ENCODE data around the gene VARS1. TPM values are rescaled to one million over a fixed set of nuclear protein-coding genes. Genes with fewer than 3 reads are reported as not detected.

VARS1 gene
- total RNA-seq, 2 experiments from 2014 or later, result 43.9 to 44.2 TPM

DNA sequence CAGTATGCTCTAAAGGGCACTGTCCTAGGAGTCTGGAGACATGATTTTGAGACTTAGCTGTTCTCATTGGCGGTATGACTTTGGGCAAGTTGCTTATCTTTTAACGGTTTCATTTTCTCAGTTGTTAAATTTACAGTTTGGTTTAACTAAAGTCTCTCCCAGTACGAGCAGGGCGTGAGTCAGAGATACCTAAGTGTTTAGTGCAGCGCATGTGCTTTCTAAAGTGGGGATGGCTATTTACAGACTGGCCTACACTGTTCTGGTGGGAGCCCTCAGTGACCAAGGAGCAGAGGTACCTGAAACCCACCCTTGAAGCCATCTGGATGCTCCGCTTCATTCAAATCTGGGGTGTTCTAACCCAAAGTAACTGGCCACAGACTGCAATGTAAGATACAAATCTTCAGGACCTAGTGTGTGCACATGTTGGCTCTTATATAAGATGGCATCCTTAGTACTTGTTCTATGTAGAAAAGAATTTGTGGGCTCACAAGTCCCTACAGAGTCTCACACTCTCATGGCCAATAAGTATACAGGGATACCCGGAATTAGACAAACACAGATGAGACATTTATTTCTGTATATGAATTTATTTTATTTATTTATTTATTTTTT is 45.0 kb downstream of the VARS1 start:
- TF ChIP-seq, protein P1, sequence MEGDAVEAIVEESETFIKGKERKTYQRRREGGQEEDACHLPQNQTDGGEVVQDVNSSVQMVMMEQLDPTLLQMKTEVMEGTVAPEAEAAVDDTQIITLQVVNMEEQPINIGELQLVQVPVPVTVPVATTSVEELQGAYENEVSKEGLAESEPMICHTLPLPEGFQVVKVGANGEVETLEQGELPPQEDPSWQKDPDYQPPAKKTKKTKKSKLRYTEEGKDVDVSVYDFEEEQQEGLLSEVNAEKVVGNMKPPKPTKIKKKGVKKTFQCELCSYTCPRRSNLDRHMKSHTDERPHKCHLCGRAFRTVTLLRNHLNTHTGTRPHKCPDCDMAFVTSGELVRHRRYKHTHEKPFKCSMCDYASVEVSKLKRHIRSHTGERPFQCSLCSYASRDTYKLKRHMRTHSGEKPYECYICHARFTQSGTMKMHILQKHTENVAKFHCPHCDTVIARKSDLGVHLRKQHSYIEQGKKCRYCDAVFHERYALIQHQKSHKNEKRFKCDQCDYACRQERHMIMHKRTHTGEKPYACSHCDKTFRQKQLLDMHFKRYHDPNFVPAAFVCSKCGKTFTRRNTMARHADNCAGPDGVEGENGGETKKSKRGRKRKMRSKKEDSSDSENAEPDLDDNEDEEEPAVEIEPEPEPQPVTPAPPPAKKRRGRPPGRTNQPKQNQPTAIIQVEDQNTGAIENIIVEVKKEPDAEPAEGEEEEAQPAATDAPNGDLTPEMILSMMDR (IDR thresholded peaks at IDR 0.05), result no peak
- H3K4me1 Mint-ChIP-seq (ENCODE audit: low read depth), result no peaks in the 10 kb centered on the region
- DNase-seq (no peak), ATAC-seq (ENCODE audit: poor library complexity) (no peak)
- H3K9me3 Mint-ChIP-seq, result no peaks in the 10 kb centered on the region
- no peak overlapping the region for H3K27ac ChIP-seq (ENCODE audit: low read depth in 1 of 2, low read length in 2 of 2)
- H3K27me3 Mint-ChIP-seq, result no peaks in the 10 kb centered on the region
- no peaks in the 10 kb centered on the region for H3K27me3 ChIP-seq (ENCODE audit: control insufficient read depth in 1 of 2, insufficient read depth in 2 of 2, low read length in 2 of 2)
- no peaks in the 10 kb centered on the region for H3K36me3 Mint-ChIP-seq (ENCODE audit: low read depth)
- intact Hi-C loops (cut with DNase I, micrococcal nuclease), result no loop called here
- H3K9me3 ChIP-seq (ENCODE audit: control insufficient read depth in 1 of 2, insufficient read depth in 1 of 2, low read length in 2 of 2), result no peaks in the 10 kb centered on the region
- CTCF ChIA-PET, result interaction anchor here (0.6 kb wide), 1 partner anchor 36 kb away, joined by 4 read pairs; no protein-coding TSS in a partner anchor
- no peak overlapping the region for H3K27ac Mint-ChIP-seq
- no peaks in the 10 kb centered on the region for H3K36me3 ChIP-seq (ENCODE audit: insufficient read depth, low read length)
- H3K4me3 Mint-ChIP-seq, result no peak overlapping the region
- no peak overlapping the region for H3K4me3 ChIP-seq (ENCODE audit: low read length)
- no peaks in the 10 kb centered on the region for H3K4me1 ChIP-seq (ENCODE audit: insufficient read depth, low read length)
- POLR2A ChIA-PET, result no interaction called here

DNA sequence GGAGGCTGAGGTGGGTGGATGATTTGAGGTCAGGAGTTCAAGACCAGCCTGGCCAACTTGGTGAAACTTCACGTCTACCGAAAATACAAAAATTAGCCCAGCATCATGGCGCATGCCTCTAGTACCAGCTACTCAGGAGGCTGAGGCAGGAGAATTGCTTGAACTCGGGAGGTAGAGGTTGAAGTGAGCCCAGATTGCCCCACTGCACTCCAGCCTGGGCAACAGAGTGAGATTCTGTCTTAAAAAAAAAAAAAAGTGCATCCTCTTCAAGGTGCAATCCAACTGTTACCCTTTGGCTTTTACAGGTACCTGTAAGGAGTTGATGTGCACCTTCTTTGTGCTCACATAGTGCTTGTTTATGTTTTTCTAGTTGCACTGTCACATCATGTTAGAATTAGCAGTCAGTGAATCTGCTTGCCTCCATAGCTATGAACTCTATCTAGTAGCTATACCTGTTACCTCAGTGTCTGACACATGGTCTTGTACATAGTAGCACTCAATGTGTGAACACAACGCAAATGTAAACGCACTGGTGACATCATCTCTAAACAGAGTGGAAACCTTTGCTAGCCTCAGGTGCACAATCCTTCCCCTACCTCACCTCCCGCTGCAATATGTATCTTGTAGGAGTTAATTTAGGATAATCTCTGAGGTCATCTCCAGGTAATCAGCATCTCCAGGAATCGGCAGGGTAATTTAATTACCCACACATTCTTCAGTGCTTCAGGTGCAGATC is 46.1 kb downstream of the VARS1 start:
- no peak overlapping the region for H3K4me3 Mint-ChIP-seq
- H3K27ac ChIP-seq (ENCODE audit: low read depth in 1 of 2, low read length in 2 of 2), result no peak overlapping the region
- intact Hi-C loops (cut with DNase I, micrococcal nuclease), result no loop called here
- no peaks in the 10 kb centered on the region for H3K27me3 ChIP-seq (ENCODE audit: control insufficient read depth in 1 of 2, insufficient read depth in 2 of 2, low read length in 2 of 2)
- H3K4me3 ChIP-seq (ENCODE audit: low read length), result no peak overlapping the region
- no peaks in the 10 kb centered on the region for H3K4me1 Mint-ChIP-seq (ENCODE audit: low read depth)
- H3K9me3 Mint-ChIP-seq, result no peaks in the 10 kb centered on the region
- H3K4me1 ChIP-seq (ENCODE audit: insufficient read depth, low read length), result no peaks in the 10 kb centered on the region
- TF ChIP-seq, protein P1 (IDR thresholded peaks at IDR 0.05), result no peak
- no peaks in the 10 kb centered on the region for H3K9me3 ChIP-seq (ENCODE audit: control insufficient read depth in 1 of 2, insufficient read depth in 1 of 2, low read length in 2 of 2)
- H3K36me3 Mint-ChIP-seq (ENCODE audit: low read depth), result no peaks in the 10 kb centered on the region
- no peak overlapping the region for H3K27ac Mint-ChIP-seq
- POLR2A ChIA-PET, result no interaction called here
- ATAC-seq (ENCODE audit: poor library complexity), result no peak
- DNase-seq, result no peak
- CTCF ChIA-PET, result no interaction called here
- no peaks in the 10 kb centered on the region for H3K27me3 Mint-ChIP-seq
- no peaks in the 10 kb centered on the region for H3K36me3 ChIP-seq (ENCODE audit: insufficient read depth, low read length)

Other genes starting within 250 kb of the VARS1 start
- gene ATP6V1G2, start 249.1 kb downstream of the VARS1 start, total RNA-seq, result 1 to 10 TPM; 2.6 to 3.3 TPM
- gene NFKBIL1, start 248.1 kb downstream of the VARS1 start, total RNA-seq, result 1 to 10 TPM; 7.6 to 9.3 TPM
- gene LTA, start 223.5 kb downstream of the VARS1 start, total RNA-seq, result 10 to 100 TPM; 15.4 to 16.7 TPM
- gene TNF, start 220.2 kb downstream of the VARS1 start, total RNA-seq, result 10 to 100 TPM; 33.1 to 34.2 TPM
- 100 to 1,000 TPM; 239 to 244 TPM for gene LTB, start 213.3 kb downstream of the VARS1 start, total RNA-seq
- 10 to 100 TPM in 1 of 2 experiments, 1 to 10 TPM in 1; 8.9 to 10.3 TPM for gene LST1, start 209.5 kb downstream of the VARS1 start, total RNA-seq
- gene NCR3, start 202.7 kb downstream of the VARS1 start, total RNA-seq, result 1 to 10 TPM; 2.3 to 2.6 TPM
- 10 to 100 TPM; 31.8 to 35.5 TPM for gene AIF1, start 180.5 kb downstream of the VARS1 start, total RNA-seq
- gene PRRC2A, start 175.0 kb downstream of the VARS1 start, total RNA-seq, result 100 to 1,000 TPM; 206 to 215 TPM
- gene BAG6, start 143.1 kb downstream of the VARS1 start, total RNA-seq, result 100 to 1,000 TPM; 211 TPM
- gene APOM, start 139.9 kb downstream of the VARS1 start, total RNA-seq, result 1 to 10 TPM; 4.2 to 4.6 TPM
- gene C6orf47, start 135.0 kb downstream of the VARS1 start, total RNA-seq, result 10 to 100 TPM in 1 of 2 experiments, 1 to 10 TPM in 1; 9.6 to 10.5 TPM
- 10 to 100 TPM in 1 of 2 experiments, 1 to 10 TPM in 1; 9.8 to 11.0 TPM for gene GPANK1, start 130.8 kb downstream of the VARS1 start, total RNA-seq
- 10 to 100 TPM; 88.0 to 92.6 TPM for gene CSNK2B, start 129.7 kb downstream of the VARS1 start, total RNA-seq
- 10 to 100 TPM; 27.0 to 28.0 TPM for gene LY6G5B, start 125.8 kb downstream of the VARS1 start, total RNA-seq
- under 1 TPM; 0.49 to 0.67 TPM for gene LY6G5C, start 114.7 kb downstream of the VARS1 start, total RNA-seq
- gene ABHD16A, start 92.4 kb downstream of the VARS1 start, total RNA-seq, result 10 to 100 TPM; 52.3 to 59.3 TPM
- not detected for gene LY6G6F, start 88.9 kb downstream of the VARS1 start, total RNA-seq
- not detected for gene LY6G6D, start 80.4 kb downstream of the VARS1 start, total RNA-seq
- not detected for gene LY6G6C, start 74.0 kb downstream of the VARS1 start, total RNA-seq
- under 1 TPM; 0.11 to 0.17 TPM for gene MPIG6B, start 72.4 kb downstream of the VARS1 start, total RNA-seq
- 1 to 10 TPM; 3.0 to 3.3 TPM for gene DDAH2, start 66.5 kb downstream of the VARS1 start, total RNA-seq
- 10 to 100 TPM; 61.2 to 61.5 TPM for gene CLIC1, start 59.2 kb downstream of the VARS1 start, total RNA-seq
- gene MSH5, start 55.7 kb downstream of the VARS1 start, total RNA-seq, result 10 to 100 TPM; 13.6 to 13.7 TPM
- gene SAPCD1, start 33.1 kb downstream of the VARS1 start, total RNA-seq, result 1 to 10 TPM; 2.7 to 2.8 TPM
- gene VWA7, start 18.4 kb downstream of the VARS1 start, total RNA-seq, result 1 to 10 TPM; 1.7 TPM
- gene LSM2, start 11.2 kb upstream of the VARS1 start, total RNA-seq, result 10 to 100 TPM; 12.6 to 13.7 TPM
- gene HSPA1L, start 19.5 kb upstream of the VARS1 start, total RNA-seq, result 1 to 10 TPM; 1.7 to 1.8 TPM
- 1 to 10 TPM; 8.1 to 9.8 TPM for gene HSPA1A, start 19.8 kb upstream of the VARS1 start, total RNA-seq
- gene HSPA1B, start 32.0 kb upstream of the VARS1 start, total RNA-seq, result 1 to 10 TPM; 8.3 to 9.8 TPM
- 10 to 100 TPM; 19.7 to 21.1 TPM for gene NEU1, start 67.1 kb upstream of the VARS1 start, total RNA-seq
- gene SLC44A4, start 83.2 kb upstream of the VARS1 start, total RNA-seq, result under 1 TPM in 1 of 2 experiments, not detected in 1; 0.20 TPM
- 10 to 100 TPM; 36.3 to 36.6 TPM for gene EHMT2, start 101.9 kb upstream of the VARS1 start, total RNA-seq
- under 1 TPM; 0.28 to 0.33 TPM for gene ZBTB12, start 106.3 kb upstream of the VARS1 start, total RNA-seq
- gene C2, start 132.0 kb upstream of the VARS1 start, total RNA-seq, result 1 to 10 TPM; 1.4 to 2.3 TPM
- 1 to 10 TPM; 1.5 to 2.2 TPM for gene CFB, start 150.3 kb upstream of the VARS1 start, total RNA-seq
- gene NELFE, start 163.2 kb upstream of the VARS1 start, total RNA-seq, result 10 to 100 TPM; 53.8 to 58.2 TPM
- 100 to 1,000 TPM; 133 to 141 TPM for gene SKIC2, start 163.4 kb upstream of the VARS1 start, total RNA-seq
- 10 to 100 TPM; 30.0 to 31.1 TPM for gene DXO, start 176.4 kb upstream of the VARS1 start, total RNA-seq
- gene C4A, start 186.3 kb upstream of the VARS1 start, total RNA-seq, result 1 to 10 TPM; 4.2 TPM
- gene C4B, start 219.0 kb upstream of the VARS1 start, total RNA-seq, result 1 to 10 TPM; 3.0 to 4.0 TPM
- under 1 TPM; 0.17 to 0.36 TPM for gene CYP21A2, start 242.7 kb upstream of the VARS1 start, total RNA-seq